ENCODE data around the gene ATOSB.
"Not testable (repeated sequence)": the region's sequence is repeated elsewhere in the genome, so short reads cannot be mapped to it uniquely, and the experiment has no call there.

ATOSB gene

GRCh38 chr9:35115680-35116538 is at the start of gene ATOSB:
TSS of gene ATOSB (minus strand) at chr9:35115862. CDS start at chr9:35108274, 7,588 bp downstream.
- peak; percentile 94 for DNase-seq

GRCh38 chr9:35164711-35165110 is 49.0 kb upstream of the ATOSB start:
- DNase-seq, result no peak

GRCh38 chr9:35163413-35163812 is 47.8 kb upstream of the ATOSB start:
- no peak for DNase-seq

GRCh38 chr9:35162605-35163315 is 47.1 kb upstream of the ATOSB start:
- peak in 1 of 2 donors; percentile 10 for DNase-seq

GRCh38 chr9:35161713-35162604 is 46.3 kb upstream of the ATOSB start, which contains the start of gene UNC13B:
TSS of gene UNC13B (plus strand) at chr9:35162009. CDS start at chr9:35162284, 275 bp downstream.
- DNase-seq, result peak; percentile 76 to 83

GRCh38 chr9:35158501-35159280 is 43.0 kb upstream of the ATOSB start:
- no peak for DNase-seq

GRCh38 chr9:35157836-35158235 is 42.2 kb upstream of the ATOSB start:
- DNase-seq, result not testable (repeated sequence)

GRCh38 chr9:35156781-35157180 is 41.1 kb upstream of the ATOSB start:
- DNase-seq, result no peak

GRCh38 chr9:35152926-35153325 is 37.3 kb upstream of the ATOSB start:
- DNase-seq, result no peak

GRCh38 chr9:35147941-35148563 is 32.4 kb upstream of the ATOSB start:
- DNase-seq, result not testable (repeated sequence)

GRCh38 chr9:35142037-35142436 is 26.4 kb upstream of the ATOSB start:
- DNase-seq, result no peak

GRCh38 chr9:35140093-35140492 is 24.4 kb upstream of the ATOSB start:
- DNase-seq, result no peak

GRCh38 chr9:35136866-35137265 is 21.2 kb upstream of the ATOSB start:
- DNase-seq, result no peak

- no peak for DNase-seq
Observed at GRCh38 chr9:35135988-35136387, 20.3 kb upstream of the ATOSB start.

GRCh38 chr9:35134920-35135319 is 19.3 kb upstream of the ATOSB start:
- DNase-seq, result no peak

GRCh38 chr9:35116898-35117551 is 1.4 kb upstream of the ATOSB start:
- DNase-seq, result peak; percentile 91 to 93

GRCh38 chr9:35116539-35116897 is 856 bp upstream of the ATOSB start:
- no peak for DNase-seq

GRCh38 chr9:35114840-35115628 is 628 bp downstream of the ATOSB start:
- peak; percentile 45 to 51 for DNase-seq

GRCh38 chr9:35114113-35114839 is 1.4 kb downstream of the ATOSB start:
- DNase-seq, result peak; percentile 84 to 88
